Stimulated activated CD4-positive, alpha-beta T cell treated with anti-CD3 and anti-CD28 coated beads, Interleukin-12 subunit alpha, Interleukin-12 subunit beta, amount 100 ng/mL, for 24 hours (primary cell): ENCODE results near the gene TEX264.

Experiments used
- DNase-seq, 2 experiments: peaks; one replicate each; pipeline ENCODE4 v3.0.0-alpha.2; 2020; ENCODE audit warnings: low read depth in 2 of 2

The TEX264 gene

GRCh38 chr3:51698209-51698608 is 27.2 kb downstream of the TEX264 start:
- no peak for DNase-seq

- DNase-seq = no peak
Measured at GRCh38 chr3:51700403-51700802, 29.4 kb downstream of the TEX264 start.

DNA sequence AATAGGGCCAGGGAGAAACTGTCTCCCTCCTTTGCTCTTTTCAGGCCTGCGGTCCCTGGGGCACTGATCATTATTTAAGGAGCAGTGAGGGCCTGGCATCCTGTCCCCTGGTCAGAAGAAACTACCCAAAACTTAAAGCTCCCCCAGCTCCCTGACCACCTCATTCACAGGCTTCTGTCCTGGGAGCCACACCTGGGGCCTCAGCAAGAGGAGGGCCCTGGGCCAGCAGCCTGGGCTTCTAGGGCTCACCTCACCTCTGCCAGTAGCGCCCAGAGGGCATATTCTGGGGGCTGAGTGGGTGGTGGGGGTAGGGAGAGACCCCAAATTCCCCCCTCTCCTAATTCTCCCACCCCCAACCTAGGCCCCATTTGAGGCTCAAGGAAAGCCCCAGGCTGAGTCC is 31.1 kb downstream of the TEX264 start:
- no peak for DNase-seq

GRCh38 chr3:51703068-51703760 is 32.2 kb downstream of the TEX264 start:
- no peak for DNase-seq

DNA sequence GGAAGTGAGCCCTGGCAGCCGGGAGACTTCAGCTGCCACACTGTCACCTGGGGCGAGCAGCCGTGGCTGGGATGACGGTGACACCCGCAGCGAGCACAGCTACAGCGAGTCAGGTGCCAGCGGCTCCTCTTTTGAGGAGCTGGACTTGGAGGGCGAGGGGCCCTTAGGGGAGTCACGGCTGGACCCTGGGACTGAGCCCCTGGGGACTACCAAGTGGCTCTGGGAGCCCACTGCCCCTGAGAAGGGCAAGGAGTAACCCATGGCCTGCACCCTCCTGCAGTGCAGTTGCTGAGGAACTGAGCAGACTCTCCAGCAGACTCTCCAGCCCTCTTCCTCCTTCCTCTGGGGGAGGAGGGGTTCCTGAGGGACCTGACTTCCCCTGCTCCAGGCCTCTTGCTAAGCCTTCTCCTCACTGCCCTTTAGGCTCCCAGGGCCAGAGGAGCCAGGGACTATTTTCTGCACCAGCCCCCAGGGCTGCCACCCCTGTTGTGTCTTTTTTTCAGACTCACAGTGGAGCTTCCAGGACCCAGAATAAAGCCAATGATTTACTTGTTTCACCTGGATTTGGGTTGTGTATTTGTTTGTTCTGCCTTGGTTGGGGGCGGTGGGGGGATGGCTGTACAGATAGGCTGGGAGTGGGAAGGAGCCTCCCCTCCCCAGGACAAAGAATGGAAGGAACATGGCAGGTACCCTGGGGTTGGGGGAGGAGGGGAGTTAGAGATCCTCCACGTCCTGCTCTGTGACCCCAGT is 32.9 kb downstream of the TEX264 start:
- no peak for DNase-seq

- DNase-seq = no peak
Measured at GRCh38 chr3:51704511-51704950, 33.5 kb downstream of the TEX264 start.

DNA sequence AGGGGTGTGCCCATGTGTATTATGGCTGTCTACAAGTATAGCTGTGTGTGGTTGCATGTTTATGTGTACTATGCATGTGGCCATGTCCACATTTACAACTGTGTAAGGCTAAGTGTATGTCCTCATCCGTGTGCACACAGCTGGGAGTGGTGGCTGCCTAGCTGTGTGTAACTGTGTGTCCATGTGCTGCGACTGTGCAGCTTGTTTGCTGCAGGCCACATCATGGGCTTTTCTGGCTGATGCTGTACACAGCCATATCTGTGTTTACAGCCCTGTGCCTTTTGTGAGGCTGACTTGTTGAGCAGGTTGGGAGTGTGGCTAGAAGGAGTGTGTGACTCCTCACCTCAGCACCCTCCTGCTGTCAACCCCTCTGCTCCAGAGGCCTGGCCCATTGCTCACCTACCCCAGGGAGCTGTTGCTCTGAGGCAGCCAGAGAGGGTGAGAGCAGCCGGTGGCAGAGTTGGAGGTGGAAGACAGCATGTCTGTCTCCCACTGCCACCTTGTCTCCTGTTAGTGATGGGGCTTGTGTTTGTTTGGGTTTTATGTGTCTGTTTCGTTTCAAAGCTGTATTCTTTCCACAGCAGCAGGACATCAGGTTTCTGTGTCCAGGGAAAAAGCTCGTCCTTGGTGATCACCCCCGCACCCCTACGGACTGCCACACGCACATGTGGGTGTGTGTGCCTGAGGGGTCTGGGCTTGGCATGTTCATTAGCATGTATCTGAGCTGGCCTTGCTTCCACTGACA is 34.4 kb downstream of the TEX264 start:
- no peak for DNase-seq

GRCh38 chr3:51706021-51706485 is 35.0 kb downstream of the TEX264 start:
- DNase-seq = no peak

- no peak for DNase-seq
Measured at GRCh38 chr3:51706788-51707731, 36.0 kb downstream of the TEX264 start, which contains the start of gene GRM2. Gene GRM2 (plus strand): TSS chr3:51707068. CDS start chr3:51708984, 1,916 bp downstream.

- DNase-seq = no peak
Measured at GRCh38 chr3:51708216-51708845, 37.3 kb downstream of the TEX264 start.

- DNase-seq = no peak
Measured at GRCh38 chr3:51709004-51709420, 38.0 kb downstream of the TEX264 start.

DNA sequence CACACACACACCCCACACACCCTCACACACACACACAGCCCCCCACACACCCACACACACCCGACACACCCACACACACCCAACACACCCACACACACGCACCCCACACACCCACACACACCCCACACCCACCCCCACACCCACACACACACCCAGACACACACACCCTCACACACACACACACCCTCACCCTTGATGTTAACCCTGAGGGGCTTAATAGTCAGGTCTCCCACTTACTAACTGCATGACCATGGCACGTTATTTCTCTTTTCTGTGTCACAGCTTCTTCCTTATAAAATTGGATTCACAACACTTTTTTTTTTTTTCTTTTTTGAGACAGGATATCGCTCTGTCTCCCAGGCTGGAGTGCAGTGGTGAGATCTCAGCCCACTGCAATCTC is 38.6 kb downstream of the TEX264 start:
- DNase-seq = no peak

GRCh38 chr3:51710631-51711351 is 39.7 kb downstream of the TEX264 start:
- DNase-seq = no peak

- no peak for DNase-seq
Measured at GRCh38 chr3:51711352-51712037, 40.4 kb downstream of the TEX264 start.

DNA sequence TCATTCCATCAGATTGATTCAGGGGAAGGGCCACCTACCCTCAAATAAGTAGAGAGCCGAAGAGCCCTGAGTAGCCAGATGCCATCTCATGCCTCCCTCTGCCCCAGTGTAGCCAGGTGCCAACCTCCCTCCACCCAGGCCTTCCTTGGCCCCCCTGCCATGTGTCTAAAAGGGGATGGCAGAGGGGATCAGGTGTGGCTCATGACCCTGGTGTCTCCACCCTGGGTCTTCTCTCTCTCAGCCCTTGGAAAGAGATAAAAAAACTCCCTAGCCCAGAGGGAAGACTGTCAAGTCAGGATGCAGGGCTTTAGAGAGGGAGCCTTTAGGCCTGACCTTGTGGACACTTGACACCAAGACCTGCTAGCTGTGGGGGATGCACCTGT is 41.0 kb downstream of the TEX264 start:
- DNase-seq = no peak

DNA sequence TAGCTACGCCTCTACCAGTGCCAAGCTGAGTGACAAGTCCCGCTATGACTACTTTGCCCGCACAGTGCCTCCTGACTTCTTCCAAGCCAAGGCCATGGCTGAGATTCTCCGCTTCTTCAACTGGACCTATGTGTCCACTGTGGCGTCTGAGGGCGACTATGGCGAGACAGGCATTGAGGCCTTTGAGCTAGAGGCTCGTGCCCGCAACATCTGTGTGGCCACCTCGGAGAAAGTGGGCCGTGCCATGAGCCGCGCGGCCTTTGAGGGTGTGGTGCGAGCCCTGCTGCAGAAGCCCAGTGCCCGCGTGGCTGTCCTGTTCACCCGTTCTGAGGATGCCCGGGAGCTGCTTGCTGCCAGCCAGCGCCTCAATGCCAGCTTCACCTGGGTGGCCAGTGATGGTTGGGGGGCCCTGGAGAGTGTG is 41.5 kb downstream of the TEX264 start:
- no peak for DNase-seq

DNA sequence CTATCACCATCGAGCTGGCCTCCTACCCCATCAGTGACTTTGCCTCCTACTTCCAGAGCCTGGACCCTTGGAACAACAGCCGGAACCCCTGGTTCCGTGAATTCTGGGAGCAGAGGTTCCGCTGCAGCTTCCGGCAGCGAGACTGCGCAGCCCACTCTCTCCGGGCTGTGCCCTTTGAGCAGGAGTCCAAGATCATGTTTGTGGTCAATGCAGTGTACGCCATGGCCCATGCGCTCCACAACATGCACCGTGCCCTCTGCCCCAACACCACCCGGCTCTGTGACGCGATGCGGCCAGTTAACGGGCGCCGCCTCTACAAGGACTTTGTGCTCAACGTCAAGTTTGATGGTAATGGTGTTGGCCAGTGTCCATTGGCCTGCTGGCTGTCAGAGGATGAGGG is 41.9 kb downstream of the TEX264 start:
- DNase-seq = no peak

GRCh38 chr3:51715231-51715976 is 44.4 kb downstream of the TEX264 start:
- DNase-seq = no peak

- no peak for DNase-seq
Measured at GRCh38 chr3:51715977-51716294, 44.9 kb downstream of the TEX264 start.
